GM21619 (cell line): ENCODE data around the gene FGF3.

Experiments
- ATAC-seq: cut with Tn5 transposase; IDR thresholded peaks from one replicate; pipeline ENCODE4 v1.9.1; 2021; ENCODE audit not compliant: unreplicated experiment

The FGF3 gene

GRCh38 chr11:69825037-69825834 lies 6.0 kb upstream of the FGF3 start:
- no peak for ATAC-seq

GRCh38 chr11:69823641-69824265 lies 4.5 kb upstream of the FGF3 start:
- no peak for ATAC-seq

- ATAC-seq = no peak
These were observed 3.7 kb upstream of the FGF3 start for GRCh38 chr11:69822676-69823494.

- ATAC-seq = no peak
These were observed 2.4 kb upstream of the FGF3 start for GRCh38 chr11:69821511-69822040.

- ATAC-seq = no peak
These were observed 1.2 kb upstream of the FGF3 start for GRCh38 chr11:69820441-69820840.

- no peak for ATAC-seq
These were observed 390 bp upstream of the FGF3 start for GRCh38 chr11:69819541-69820070.

GRCh38 chr11:69818231-69818602 lies 999 bp downstream of the FGF3 start:
- ATAC-seq = no peak

- ATAC-seq = no peak
These were observed 1.7 kb downstream of the FGF3 start for GRCh38 chr11:69817265-69818230.

GRCh38 chr11:69816671-69817070 lies 2.5 kb downstream of the FGF3 start:
- ATAC-seq = no peak

GRCh38 chr11:69815973-69816372 lies 3.2 kb downstream of the FGF3 start:
- no peak for ATAC-seq

- ATAC-seq = no peak
These were observed 4.3 kb downstream of the FGF3 start for GRCh38 chr11:69814902-69815301.

GRCh38 chr11:69814411-69814810 lies 4.8 kb downstream of the FGF3 start:
- ATAC-seq = no peak

GRCh38 chr11:69813839-69814238 lies 5.4 kb downstream of the FGF3 start:
- ATAC-seq = no peak

- no peak for ATAC-seq
These were observed 6.3 kb downstream of the FGF3 start for GRCh38 chr11:69812946-69813345.

GRCh38 chr11:69812256-69812655 lies 7.0 kb downstream of the FGF3 start:
- no peak for ATAC-seq

GRCh38 chr11:69811431-69811830 lies 7.8 kb downstream of the FGF3 start:
- ATAC-seq = no peak

GRCh38 chr11:69810289-69811118 lies 8.7 kb downstream of the FGF3 start:
- no peak for ATAC-seq

- no peak for ATAC-seq
These were observed 10.5 kb downstream of the FGF3 start for GRCh38 chr11:69808667-69809086.

GRCh38 chr11:69807106-69807815 lies 12.0 kb downstream of the FGF3 start:
- no peak for ATAC-seq
